ENCODE data around the gene KPNB1. TPM values are rescaled to one million over a fixed set of nuclear protein-coding genes. Genes with fewer than 3 reads are reported as not detected.

The KPNB1 gene
- total and polyA plus RNA-seq, 10 of the 15 experiments (the other 5 are each of a cell fraction or from before 2014, with no cell fraction given) = 67.8 to 525 (median 246) TPM

- Histone ChIP-seq H3K36me3 (ENCODE audit: control insufficient read depth in 2 of 2, insufficient read depth in 2 of 2, low read length in 1 of 2) (no peaks in the 10 kb centered on the region), H3K27me3 (replicated peaks in 1 of 2; ENCODE audit: control insufficient read depth in 2 of 2, insufficient read depth in 2 of 2, low read length in 1 of 2) (0 out of 4 replicates have a peak, but pooled peaks cover 0 to 1% of the 10 kb centered on the region in 2 experiments), H4K20me1 (ENCODE audit: control insufficient read depth, insufficient read depth) (no peaks in the 10 kb centered on the region), H2AFZ (ENCODE audit: control insufficient read depth, low read depth, low read length) (peak within 1 kb of the TSS; percentile 18), H3K79me2 (ENCODE audit: control insufficient read depth, insufficient read depth, low read length) (peaks cover 46% of the 10 kb centered on the region), H3K9me3 (replicated peaks; ENCODE audit: control insufficient read depth, insufficient read depth, low read length) (no peaks in the 10 kb centered on the region), H3K4me1 (ENCODE audit: control insufficient read depth, insufficient read depth, low read length) (peaks cover 27% of the 10 kb centered on the region), H3K4me2 (ENCODE audit: control insufficient read depth, insufficient read depth) (peak within 1 kb of the TSS; percentile 63), H3K9ac (ENCODE audit: control insufficient read depth, insufficient read depth, low read length) (peak within 1 kb of the TSS; percentile 83), H3K27ac (ENCODE audit: control insufficient read depth, insufficient read depth) (peak within 1 kb of the TSS; percentile 84), H3K4me3 (peak within 1 kb of the TSS; percentile 92)
- FAIRE-seq = peak; percentile 70
- BruUV-seq (replicated peaks) = no TSS peak
- intact Hi-C loops (cut with micrococcal nuclease; ENCODE audit: unreplicated experiment) = loop anchor here (2.0 to 10.0 kb wide), 2 partner anchors 18 to 78 kb away; no protein-coding TSS in a partner anchor
- 2% methylated on average over 67 of the region's 73 CpGs for WGBS (ENCODE audit: insufficient coverage, insufficient replicate concordance, low lambda C conversion rate, missing lambda C conversion rate)
- ChIA-PET SMC1A (ENCODE audit: uncharacterized antibody, unreplicated experiment) (interaction anchor here (0.8 to 7.0 kb wide), 10 partner anchors 8 to 69 kb away, joined by 3 to 56 read pairs (median 12); no protein-coding TSS in a partner anchor), CTCF (interaction anchor here (0.6 to 17.1 kb wide), 14 partner anchors 8 to 447 kb away, joined by 3 to 242 read pairs (median 4); no protein-coding TSS in a partner anchor), POLR2A (interaction anchor here (0.6 to 3.3 kb wide), 7 partner anchors 10 to 378 kb away, joined by 3 to 23 read pairs (median 5); no protein-coding TSS in a partner anchor), RAD21 (ENCODE audit: unreplicated experiment) (interaction anchor here (1.0 to 10.4 kb wide), 9 partner anchors 9 to 504 kb away, joined by 3 to 136 read pairs (median 4); partner anchors contain the start of gene TBKBP1)
- in situ Hi-C loops (cut with MboI) = no loop called here
- ATAC-seq = peak; percentile 80
- DNase-seq (ENCODE audit: low read depth, low spot score) = no peak
- TF ChIP-seq RAD21 (IDR thresholded peaks at IDR 0.05; ENCODE audit: insufficient read depth, low read depth, low read length) (peak; percentile 50), RUNX3 (IDR thresholded peaks at IDR 0.05; ENCODE audit: low read length) (0 out of 2 replicates have a peak, but pooled peaks have one; percentile 44), NR2F1 (conservative IDR thresholded peaks at IDR 0.05) (0 out of 2 replicates have a peak, but pooled peaks have one; percentile 13), MEF2A (IDR thresholded peaks at IDR 0.05; ENCODE audit: insufficient read depth, low read depth, low read length) (0 out of 2 replicates have a peak, but pooled peaks have one; percentile 32), DPF2 (IDR thresholded peaks at IDR 0.05) (0 out of 2 replicates have a peak, but pooled peaks have one; percentile 67), EGR1 (IDR thresholded peaks at IDR 0.05; ENCODE audit: borderline replicate concordance in 1 of 2, low read depth in 2 of 2, low read length in 2 of 2) (peak in 1 of 2 experiments; percentile 26; a peak in 1 of 3 replicates), CTCF (IDR thresholded peaks at IDR 0.05 in 2 of 3, conservative IDR thresholded peaks at IDR 0.05 in 1 of 3; ENCODE audit: control insufficient read depth in 2 of 3, extremely low read depth in 1 of 3, insufficient read depth in 1 of 3, low read depth in 3 of 3, low read length in 3 of 3) (peak; percentile 34 to 64 (median 52)), GATAD2B (conservative IDR thresholded peaks at IDR 0.05; ENCODE audit: low read depth) (peak; percentile 72; the same call in 1 of the 2 replicates), YY1 (IDR thresholded peaks at IDR 0.05; ENCODE audit: low read depth, low read length) (peak; percentile 39), SMC3 (IDR thresholded peaks at IDR 0.05; ENCODE audit: borderline replicate concordance, low read length) (peak; percentile 45; the same call in 1 of the 2 replicates), TAF1 (IDR thresholded peaks at IDR 0.05; ENCODE audit: borderline replicate concordance, low read depth, low read length) (peak; percentile 59; the same call in 1 of the 2 replicates), IKZF1 (conservative IDR thresholded peaks at IDR 0.05) (0 out of 2 replicates have a peak, but pooled peaks have one; percentile 73), BACH1 (IDR thresholded peaks at IDR 0.05; ENCODE audit: borderline replicate concordance) (peak; percentile 61; the same call in 1 of the 2 replicates), NBN (IDR thresholded peaks at IDR 0.05) (0 out of 2 replicates have a peak, but pooled peaks have one; percentile 39), MXI1 (IDR thresholded peaks at IDR 0.05; ENCODE audit: low read depth, low read length) (peak; percentile 30; the same call in 1 of the 2 replicates), KLF5 (IDR thresholded peaks at IDR 0.05; ENCODE audit: partially characterized antibody) (no peak), SMARCA5 (IDR thresholded peaks at IDR 0.05) (peak; percentile 47; the same call in 1 of the 2 replicates), SIN3A (IDR thresholded peaks at IDR 0.05; ENCODE audit: low read depth, low read length) (peak; percentile 68)
- TF ChIP-seq, protein P1, sequence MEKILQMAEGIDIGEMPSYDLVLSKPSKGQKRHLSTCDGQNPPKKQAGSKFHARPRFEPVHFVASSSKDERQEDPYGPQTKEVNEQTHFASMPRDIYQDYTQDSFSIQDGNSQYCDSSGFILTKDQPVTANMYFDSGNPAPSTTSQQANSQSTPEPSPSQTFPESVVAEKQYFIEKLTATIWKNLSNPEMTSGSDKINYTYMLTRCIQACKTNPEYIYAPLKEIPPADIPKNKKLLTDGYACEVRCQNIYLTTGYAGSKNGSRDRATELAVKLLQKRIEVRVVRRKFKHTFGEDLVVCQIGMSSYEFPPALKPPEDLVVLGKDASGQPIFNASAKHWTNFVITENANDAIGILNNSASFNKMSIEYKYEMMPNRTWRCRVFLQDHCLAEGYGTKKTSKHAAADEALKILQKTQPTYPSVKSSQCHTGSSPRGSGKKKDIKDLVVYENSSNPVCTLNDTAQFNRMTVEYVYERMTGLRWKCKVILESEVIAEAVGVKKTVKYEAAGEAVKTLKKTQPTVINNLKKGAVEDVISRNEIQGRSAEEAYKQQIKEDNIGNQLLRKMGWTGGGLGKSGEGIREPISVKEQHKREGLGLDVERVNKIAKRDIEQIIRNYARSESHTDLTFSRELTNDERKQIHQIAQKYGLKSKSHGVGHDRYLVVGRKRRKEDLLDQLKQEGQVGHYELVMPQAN (conservative IDR thresholded peaks at IDR 0.05) = 0 out of 2 replicates have a peak, but pooled peaks have one; percentile 46
Observed at GRCh38 chr17:47733047-47733673, 83.4 kb downstream of the KPNB1 start, which contains the start of gene TBX21. TBX21 (plus strand) TSS chr17:47733236; CDS start chr17:47733455, 219 bp downstream.

Measured in GM12878 (cell line).